ENCODE measurements around the gene DGKI. TPM values are rescaled to one million over a fixed set of nuclear protein-coding genes. Genes with fewer than 3 reads are reported as not detected.

The DGKI gene
- polyA plus RNA-seq, 2 of the 4 experiments (the other 2 are of a cell fraction): 0.05 to 0.08 TPM

- Histone ChIP-seq H3K4me1 (no peaks in the 10 kb centered on the region), H3K9me3 (no peaks in the 10 kb centered on the region; the same call in 2 of the 3 replicates), H3K27ac (no peak overlapping the region), H3K4me2 (no peak overlapping the region), H3K4me3 (no peak overlapping the region)
- DNase-seq (ENCODE audit: low read depth in 1 of 2, low spot score in 1 of 2): no peak
- POLR2A ChIA-PET: no interaction called here
- FAIRE-seq: no peak
- 19% methylated on average over 3 of the region's 5 CpGs for WGBS (ENCODE audit: missing lambda C conversion rate)
- TF ChIP-seq ZC3H11A (IDR thresholded peaks at IDR 0.05): no peak
- no peak for TF ChIP-seq FOXS1 (CRISPR knock-in tag; IDR thresholded peaks at IDR 0.05)
- no peak for TF ChIP-seq NPAS2 (CRISPR knock-in tag; IDR thresholded peaks at IDR 0.05; ENCODE audit: borderline replicate concordance)
- no peak for TF ChIP-seq TP53 (CRISPR knock-in tag; IDR thresholded peaks at IDR 0.05)
- no peak for TF ChIP-seq BHLHE40 (IDR thresholded peaks at IDR 0.05; ENCODE audit: low read depth, low read length)
- no peak for TF ChIP-seq NFE2L2 (conservative IDR thresholded peaks at IDR 0.05; ENCODE audit: low read length)
- TF ChIP-seq MYC (IDR thresholded peaks at IDR 0.05; ENCODE audit: borderline replicate concordance, low read length): no peak
- no peak for TF ChIP-seq EHF (CRISPR knock-in tag; IDR thresholded peaks at IDR 0.05)
- no peak for TF ChIP-seq HOXA7 (CRISPR knock-in tag; IDR thresholded peaks at IDR 0.05)
- no peak for TF ChIP-seq FOSB (CRISPR knock-in tag; IDR thresholded peaks at IDR 0.05)
- TF ChIP-seq HEYL (CRISPR knock-in tag; IDR thresholded peaks at IDR 0.05): no peak
- no peak for TF ChIP-seq CBX8 (IDR thresholded peaks at IDR 0.05)
- no peak for TF ChIP-seq MAX (IDR thresholded peaks at IDR 0.05)
- no peak for TF ChIP-seq HMGXB4 (CRISPR knock-in tag; IDR thresholded peaks at IDR 0.05; ENCODE audit: borderline replicate concordance)
- no peak for TF ChIP-seq FOSL2 (IDR thresholded peaks at IDR 0.05)
- TF ChIP-seq FOSL2 (CRISPR knock-in tag; IDR thresholded peaks at IDR 0.05): no peak
- no peak for TF ChIP-seq RARB (CRISPR knock-in tag; IDR thresholded peaks at IDR 0.05)
- ATAC-seq: no peak
- CTCF ChIA-PET: interaction anchor here (0.9 kb wide), 1 partner anchor 100 kb away, joined by 4 read pairs; no protein-coding TSS in a partner anchor
Measured at GRCh38 chr7:137354396-137354795, 492.4 kb downstream of the DGKI start.

- Histone ChIP-seq H3K4me1 (no peaks in the 10 kb centered on the region), H3K27ac (no peak overlapping the region), H3K9me3 (no peaks in the 10 kb centered on the region), H3K4me2 (no peak overlapping the region), H3K4me3 (no peak overlapping the region)
- TF ChIP-seq ZNF302 (CRISPR knock-in tag; IDR thresholded peaks at IDR 0.05) (no peak), PBX3 (IDR thresholded peaks at IDR 0.05) (no peak), HOXA7 (CRISPR knock-in tag; IDR thresholded peaks at IDR 0.05) (no peak), HEYL (CRISPR knock-in tag; IDR thresholded peaks at IDR 0.05) (no peak), MAX (IDR thresholded peaks at IDR 0.05) (no peak), HOXB13 (CRISPR knock-in tag; IDR thresholded peaks at IDR 0.05; ENCODE audit: low read depth) (no peak), ZFP36 (IDR thresholded peaks at IDR 0.05; ENCODE audit: borderline replicate concordance, partially characterized antibody) (no peak), BHLHE40 (IDR thresholded peaks at IDR 0.05; ENCODE audit: low read depth, low read length) (no peak), FOSL2 (IDR thresholded peaks at IDR 0.05) (no peak), FOSL2 (CRISPR knock-in tag; IDR thresholded peaks at IDR 0.05) (no peak), JUN (IDR thresholded peaks at IDR 0.05) (no peak), KDM1A (IDR thresholded peaks at IDR 0.05; ENCODE audit: low read depth) (no peak), HOXB5 (CRISPR knock-in tag; IDR thresholded peaks at IDR 0.05) (no peak), ESRRA (IDR thresholded peaks at IDR 0.05; ENCODE audit: borderline replicate concordance, low read length) (no peak), HES2 (IDR thresholded peaks at IDR 0.05) (no peak), RCOR1 (IDR thresholded peaks at IDR 0.05; ENCODE audit: low read depth, low read length) (no peak), REST (IDR thresholded peaks at IDR 0.05) (no peak), NPAS2 (CRISPR knock-in tag; IDR thresholded peaks at IDR 0.05; ENCODE audit: borderline replicate concordance) (no peak)
- no peak for DNase-seq (ENCODE audit: low read depth in 1 of 2, low spot score in 1 of 2)
- no peak for FAIRE-seq
- ChIA-PET CTCF (no interaction called here), POLR2A (no interaction called here)
- no peak for ATAC-seq
- 0% methylated on average over 2 of the region's 2 CpGs for WGBS (ENCODE audit: missing lambda C conversion rate)
Measured at GRCh38 chr7:137351941-137352340, 494.8 kb downstream of the DGKI start.
